A673 (cell line): Measurements from ENCODE around the gene SLFN5. TPM values are rescaled to one million over a fixed set of nuclear protein-coding genes. Genes with fewer than 3 reads are reported as not detected.

Source experiments
- BruUV-seq: library from RNA; stranded (reverse); fragments of 400-500 nt; replicated peaks from 2 replicates; lab custom pipeline; 2021; lab: Mats Ljungman, UMichigan
- CTCF ChIA-PET: fragments of 300-600 bp; sonication (Branson Sonifier 250); formaldehyde crosslinking; loops from one replicate; lab custom pipeline; 2022; ENCODE audit warnings: antibody characterized with exemption; lab: Charles Lee
- POLR2A ChIA-PET: fragments of 300-600 bp; sonication (Branson Sonifier 250); formaldehyde crosslinking; loops from one replicate; lab custom pipeline; 2022; ENCODE audit warnings: antibody characterized with exemption; ENCODE audit not compliant: low non-redundant PET; lab: Charles Lee
- DNase-seq: peaks from one replicate; pipeline ENCODE4 v3.0.0-alpha.2; 2015; ENCODE audit warnings: low spot score
- H3K27ac ChIP-seq: fragments of 200-600 bp; sonication (generic); 2 replicates; pipeline ENCODE4 v1.5.1; 2016; ENCODE audit warnings: mixed run types, low read depth, mild to moderate bottlenecking, mixed read lengths, antibody characterized with exemption, low read length; ENCODE audit not compliant: poor library complexity, severe bottlenecking
- H3K27me3 ChIP-seq: fragments of 200-600 bp; sonication (generic); replicated peaks from 2 replicates; pipeline ENCODE4 v1.6.1; 2017; ENCODE audit warnings: mixed run types, low read depth, mild to moderate bottlenecking, mixed read lengths, antibody characterized with exemption, low read length; ENCODE audit not compliant: insufficient read depth, poor library complexity
- H3K36me3 ChIP-seq: fragments of 200-600 bp; sonication (generic); 2 replicates; pipeline ENCODE4 v1.6.1; 2016; ENCODE audit warnings: mixed run types, mild to moderate bottlenecking, mixed read lengths, antibody characterized with exemption, low read length; ENCODE audit not compliant: insufficient read depth, poor library complexity, severe bottlenecking
- H3K4me1 ChIP-seq: fragments of 200-600 bp; sonication (generic); 2 replicates; pipeline ENCODE4 v1.6.1; 2017; ENCODE audit warnings: mixed run types, mild to moderate bottlenecking, mixed read lengths, antibody characterized with exemption, low read length; ENCODE audit not compliant: insufficient read depth, poor library complexity, severe bottlenecking
- H3K4me3 ChIP-seq: fragments of 200-600 bp; sonication (generic); 2 replicates; pipeline ENCODE4 v1.5.1; 2016; ENCODE audit warnings: low read depth, mixed run types, mild to moderate bottlenecking, mixed read lengths, low read length; ENCODE audit not compliant: poor library complexity, severe bottlenecking
- H3K9me3 ChIP-seq: fragments of 200-600 bp; sonication (generic); 2 replicates; pipeline ENCODE4 v1.6.1; 2016; ENCODE audit warnings: mixed run types, low read depth, mild to moderate bottlenecking, mixed read lengths, antibody characterized with exemption, low read length; ENCODE audit not compliant: poor library complexity, severe bottlenecking
- CTCF ChIP-seq: fragments of 300-800, 200-600 bp; sonication (generic); conservative IDR thresholded peaks from 2 replicates; pipeline ENCODE4 v1.5.1; 2017; ENCODE audit warnings: low read depth, mild to moderate bottlenecking, antibody characterized with exemption, low read length, moderate library complexity, mixed read lengths
- EZH2 ChIP-seq: fragments of 200-600 bp; sonication (generic); IDR thresholded peaks from 2 replicates; pipeline ENCODE4 v1.6.1; 2017; ENCODE audit warnings: borderline replicate concordance, low read depth, mild to moderate bottlenecking, mixed read lengths, antibody characterized with exemption, low read length; ENCODE audit not compliant: poor library complexity, severe bottlenecking
- intact Hi-C: fragments of 100-400 bp; cut with micrococcal nuclease; formaldehyde crosslinking; loops from one replicate; pipeline ENCODE4 v1.10.0; 2022; ENCODE audit not compliant: unreplicated experiment
- total RNA-seq: library from RNA; stranded (reverse); gene quantifications from 2 replicates; pipeline ENCODE4 v1.2.3, GENCODE V29; 2021

SLFN5 gene
- total RNA-seq, 1 experiment from 2014 or later: 5.2 TPM

- intact Hi-C loops: no loop called here
- Histone ChIP-seq H3K9me3 (no peaks in the 10 kb centered on the region), H3K4me1 (no peaks in the 10 kb centered on the region), H3K36me3 (no peaks in the 10 kb centered on the region), H3K4me3 (no peak overlapping the region), H3K27me3 (no peaks in the 10 kb centered on the region), H3K27ac (no peak overlapping the region)
- TF ChIP-seq EZH2 (no peak), CTCF (no peak)
- POLR2A ChIA-PET: no interaction called here
- DNase-seq: peak; percentile 22
- CTCF ChIA-PET: no interaction called here
- BruUV-seq: no TSS peak
Measured at GRCh38 chr17:35214192-35214591, 28.7 kb upstream of the SLFN5 start.

- H3K9me3 ChIP-seq: no peaks in the 10 kb centered on the region
- H3K27me3 ChIP-seq: no peaks in the 10 kb centered on the region
- BruUV-seq: no TSS peak
- H3K36me3 ChIP-seq: no peaks in the 10 kb centered on the region
- intact Hi-C loops: no loop called here
- no peak for DNase-seq
- H3K4me1 ChIP-seq: no peaks in the 10 kb centered on the region
- H3K4me3 ChIP-seq: no peak overlapping the region
- ChIA-PET POLR2A (no interaction called here), CTCF (no interaction called here)
- TF ChIP-seq CTCF (no peak), EZH2 (no peak)
- H3K27ac ChIP-seq: no peak overlapping the region
Measured at GRCh38 chr17:35214631-35215273, 28.1 kb upstream of the SLFN5 start.

GRCh38 chr17:35217107-35217506 lies 25.8 kb upstream of the SLFN5 start:
- Histone ChIP-seq H3K36me3 (no peaks in the 10 kb centered on the region), H3K27me3 (no peaks in the 10 kb centered on the region), H3K9me3 (no peaks in the 10 kb centered on the region), H3K27ac (no peak overlapping the region), H3K4me3 (no peak overlapping the region), H3K4me1 (no peaks in the 10 kb centered on the region)
- no TSS peak for BruUV-seq
- ChIA-PET CTCF (no interaction called here), POLR2A (no interaction called here)
- intact Hi-C loops: no loop called here
- no peak for DNase-seq
- no peak for TF ChIP-seq CTCF
- TF ChIP-seq EZH2: no peak
